Prostate gland (tissue), 1 donor: Measurements from ENCODE around the gene KIF16B.

Source experiments
- POLR2A ChIP-seq: fragments of 450-650 bp; IDR thresholded peaks from one replicate; pipeline ENCODE4 v1.6.1; 2016; ENCODE audit warnings: antibody characterized with exemption, mild to moderate bottlenecking
- POLR2AphosphoS5 ChIP-seq: sonication (generic); formaldehyde crosslinking; IDR thresholded peaks from one replicate; pipeline ENCODE4 v1.6.1; 2017; ENCODE audit warnings: antibody characterized with exemption

- TF ChIP-seq POLR2A (no peak), POLR2AphosphoS5 (no peak)
These were observed 177.9 kb downstream of the KIF16B start for GRCh38 chr20:16395366-16395765.
